ENCODE results near the gene ZNF32.

DNA sequence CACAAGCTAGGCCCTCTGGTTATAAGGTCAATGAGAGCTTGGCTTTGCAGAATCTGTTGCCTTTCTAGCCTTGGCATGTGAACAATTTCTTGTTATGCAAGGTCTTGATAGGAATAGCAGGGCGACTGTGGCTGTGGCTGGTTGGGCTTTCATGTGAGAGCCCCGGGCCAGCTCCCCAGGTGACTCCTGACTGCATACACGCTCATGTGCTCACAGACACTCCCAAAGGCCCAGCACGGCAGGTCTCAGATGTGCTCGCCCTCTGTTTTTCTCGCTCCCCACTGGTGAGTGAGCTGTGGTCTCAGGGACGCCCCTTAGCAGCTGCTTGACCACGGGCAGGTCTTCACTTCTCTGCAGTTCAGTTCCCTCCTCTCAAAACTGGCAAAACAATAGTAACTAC lies 37.1 kb upstream of the ZNF32 start:
- TF ChIP-seq, protein P1, sequence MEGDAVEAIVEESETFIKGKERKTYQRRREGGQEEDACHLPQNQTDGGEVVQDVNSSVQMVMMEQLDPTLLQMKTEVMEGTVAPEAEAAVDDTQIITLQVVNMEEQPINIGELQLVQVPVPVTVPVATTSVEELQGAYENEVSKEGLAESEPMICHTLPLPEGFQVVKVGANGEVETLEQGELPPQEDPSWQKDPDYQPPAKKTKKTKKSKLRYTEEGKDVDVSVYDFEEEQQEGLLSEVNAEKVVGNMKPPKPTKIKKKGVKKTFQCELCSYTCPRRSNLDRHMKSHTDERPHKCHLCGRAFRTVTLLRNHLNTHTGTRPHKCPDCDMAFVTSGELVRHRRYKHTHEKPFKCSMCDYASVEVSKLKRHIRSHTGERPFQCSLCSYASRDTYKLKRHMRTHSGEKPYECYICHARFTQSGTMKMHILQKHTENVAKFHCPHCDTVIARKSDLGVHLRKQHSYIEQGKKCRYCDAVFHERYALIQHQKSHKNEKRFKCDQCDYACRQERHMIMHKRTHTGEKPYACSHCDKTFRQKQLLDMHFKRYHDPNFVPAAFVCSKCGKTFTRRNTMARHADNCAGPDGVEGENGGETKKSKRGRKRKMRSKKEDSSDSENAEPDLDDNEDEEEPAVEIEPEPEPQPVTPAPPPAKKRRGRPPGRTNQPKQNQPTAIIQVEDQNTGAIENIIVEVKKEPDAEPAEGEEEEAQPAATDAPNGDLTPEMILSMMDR (IDR thresholded peaks at IDR 0.05; ENCODE audit: insufficient read depth, low read depth, low read length) = no peak
- no peak for TF ChIP-seq EZH2 (IDR thresholded peaks at IDR 0.05; ENCODE audit: insufficient read depth, low read length)

Measured in astrocyte (in vitro differentiated cells and primary cell).